ENCODE data around the gene ZNF333. TPM values are rescaled to one million over a fixed set of nuclear protein-coding genes. Genes with fewer than 3 reads are reported as not detected.

ZNF333 gene
- polyA plus RNA-seq, 2 of the 4 experiments (the other 2 are of a cell fraction), result 3.5 to 5.7 TPM

GRCh38 chr19:14704450-14704849 is 14.6 kb downstream of the ZNF333 start (continued):
- no peak for TF ChIP-seq REST (IDR thresholded peaks at IDR 0.05)
- TF ChIP-seq HEYL (CRISPR knock-in tag; IDR thresholded peaks at IDR 0.05), result no peak
- TF ChIP-seq JUN (IDR thresholded peaks at IDR 0.05), result no peak
- no peak for TF ChIP-seq RNF2 (IDR thresholded peaks at IDR 0.05; ENCODE audit: borderline replicate concordance, low read depth)
- no peak for TF ChIP-seq EHMT2 (IDR thresholded peaks at IDR 0.05; ENCODE audit: low read depth)
- TF ChIP-seq SREBF2 (IDR thresholded peaks at IDR 0.05), result no peak

- DNase-seq (ENCODE audit: low read depth in 1 of 2, low spot score in 1 of 2), result no peak
- no peak for TF ChIP-seq RARB (CRISPR knock-in tag; IDR thresholded peaks at IDR 0.05)
- no peak for TF ChIP-seq BCL3 (IDR thresholded peaks at IDR 0.05)
- TF ChIP-seq CBX2 (IDR thresholded peaks at IDR 0.05; ENCODE audit: borderline replicate concordance, low read depth), result no peak
- TF ChIP-seq NPAS2 (CRISPR knock-in tag; IDR thresholded peaks at IDR 0.05; ENCODE audit: borderline replicate concordance), result no peak
- TF ChIP-seq CHD4 (IDR thresholded peaks at IDR 0.05; ENCODE audit: borderline replicate concordance), result no peak
- no peak for TF ChIP-seq CHD2 (IDR thresholded peaks at IDR 0.05; ENCODE audit: low read length, partially characterized antibody)
- no peak for TF ChIP-seq REST (IDR thresholded peaks at IDR 0.05)
- no peak for TF ChIP-seq POLR2A (IDR thresholded peaks at IDR 0.05; ENCODE audit: low read length)
- TF ChIP-seq HES2 (IDR thresholded peaks at IDR 0.05), result no peak
- no peak for TF ChIP-seq CEBPB (IDR thresholded peaks at IDR 0.05)
- TF ChIP-seq MAZ (IDR thresholded peaks at IDR 0.05; ENCODE audit: borderline replicate concordance, low read depth, low read length), result no peak
- no peak for TF ChIP-seq JUN (IDR thresholded peaks at IDR 0.05)
- TF ChIP-seq CBX8 (IDR thresholded peaks at IDR 0.05), result no peak
- Histone ChIP-seq H3K4me3 (no peak overlapping the region), H3K27ac (no peak overlapping the region), H3K9me3 (peaks cover 48% of the 10 kb centered on the region), H3K4me1 (no peaks in the 10 kb centered on the region), H3K4me2 (no peak overlapping the region)
- POLR2A ChIA-PET, result no interaction called here
- 85% methylated on average over 4 of the region's 4 CpGs for WGBS (ENCODE audit: missing lambda C conversion rate)
- no peak for ATAC-seq
- CTCF ChIA-PET, result no interaction called here
- FAIRE-seq, result no peak
Observed at GRCh38 chr19:14715841-14716240, 26.0 kb downstream of the ZNF333 start.

Data from A549 (cell line).